ENCODE results near the gene RBM45. TPM values are rescaled to one million over a fixed set of nuclear protein-coding genes. Genes with fewer than 3 reads are reported as not detected.
"Not testable (repeated sequence)": the region's sequence is repeated elsewhere in the genome, so short reads cannot be mapped to it uniquely, and the experiment has no call there.

RBM45 gene
- total RNA-seq, 1 experiment from 2014 or later = 11.6 TPM

- Histone ChIP-seq H3K27ac (no peak overlapping the region), H3K4me1 (no peaks in the 10 kb centered on the region), H3K36me3 (no peaks in the 10 kb centered on the region), H3K9me3 (replicated peaks) (no peaks in the 10 kb centered on the region), H3K27me3 (no peaks in the 10 kb centered on the region), H3K4me3 (no peak overlapping the region)
- no peak for DNase-seq
These were observed 7.1 kb downstream of the RBM45 start for GRCh38 chr2:178119179-178119922.

DNA sequence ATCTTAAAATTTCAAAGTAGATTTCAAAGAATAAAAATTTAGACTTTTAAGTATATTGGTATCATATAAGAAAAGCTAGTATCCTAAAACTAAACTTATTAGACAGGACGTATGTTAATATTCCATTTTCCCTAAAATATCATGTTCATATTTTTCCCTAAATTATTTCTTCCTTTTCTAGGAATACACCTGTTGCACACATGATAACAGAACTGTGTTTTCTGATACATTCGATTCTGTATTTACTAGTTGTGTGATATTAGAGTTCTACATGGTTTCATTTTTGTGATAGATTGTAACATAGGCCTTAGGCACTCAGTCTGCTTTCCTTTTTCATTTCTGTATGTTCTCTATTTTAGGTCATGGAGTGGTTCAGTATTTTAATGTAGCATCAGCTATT is 10.9 kb downstream of the RBM45 start:
- Histone ChIP-seq H3K9me3 (replicated peaks) (no peaks in the 10 kb centered on the region), H3K27me3 (no peaks in the 10 kb centered on the region), H3K27ac (no peak overlapping the region), H3K36me3 (no peaks in the 10 kb centered on the region), H3K4me1 (no peaks in the 10 kb centered on the region; the same call in 1 of the 2 replicates), H3K4me3 (no peak overlapping the region)
- no peak for DNase-seq

GRCh38 chr2:178125125-178125524 is 12.9 kb downstream of the RBM45 start:
- Histone ChIP-seq H3K27ac (no peak overlapping the region), H3K27me3 (no peaks in the 10 kb centered on the region), H3K4me1 (no peaks in the 10 kb centered on the region; the same call in 1 of the 2 replicates), H3K36me3 (no peaks in the 10 kb centered on the region), H3K9me3 (replicated peaks) (no peaks in the 10 kb centered on the region), H3K4me3 (no peak overlapping the region)
- DNase-seq = no peak

DNA sequence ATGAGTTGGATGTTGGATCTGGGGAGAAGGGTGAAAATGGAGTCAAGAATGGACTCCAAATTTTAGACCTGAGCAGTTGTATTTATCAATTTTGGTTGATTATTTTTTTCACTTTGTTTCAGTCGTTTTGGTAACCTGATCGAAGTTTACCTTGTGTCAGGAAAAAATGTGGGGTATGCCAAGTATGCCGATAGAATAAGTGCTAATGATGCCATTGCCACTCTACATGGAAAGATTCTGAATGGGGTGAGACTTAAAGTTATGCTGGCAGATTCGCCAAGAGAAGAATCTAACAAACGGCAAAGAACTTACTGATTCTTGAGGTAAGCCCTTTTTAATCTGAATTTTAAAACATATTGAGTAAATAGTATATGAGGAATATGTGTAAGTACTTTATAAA is 13.6 kb downstream of the RBM45 start:
- Histone ChIP-seq H3K27me3 (no peaks in the 10 kb centered on the region), H3K36me3 (no peaks in the 10 kb centered on the region), H3K9me3 (replicated peaks) (no peaks in the 10 kb centered on the region), H3K27ac (no peak overlapping the region), H3K4me3 (no peak overlapping the region), H3K4me1 (no peaks in the 10 kb centered on the region; the same call in 1 of the 2 replicates)
- no peak for DNase-seq

DNA sequence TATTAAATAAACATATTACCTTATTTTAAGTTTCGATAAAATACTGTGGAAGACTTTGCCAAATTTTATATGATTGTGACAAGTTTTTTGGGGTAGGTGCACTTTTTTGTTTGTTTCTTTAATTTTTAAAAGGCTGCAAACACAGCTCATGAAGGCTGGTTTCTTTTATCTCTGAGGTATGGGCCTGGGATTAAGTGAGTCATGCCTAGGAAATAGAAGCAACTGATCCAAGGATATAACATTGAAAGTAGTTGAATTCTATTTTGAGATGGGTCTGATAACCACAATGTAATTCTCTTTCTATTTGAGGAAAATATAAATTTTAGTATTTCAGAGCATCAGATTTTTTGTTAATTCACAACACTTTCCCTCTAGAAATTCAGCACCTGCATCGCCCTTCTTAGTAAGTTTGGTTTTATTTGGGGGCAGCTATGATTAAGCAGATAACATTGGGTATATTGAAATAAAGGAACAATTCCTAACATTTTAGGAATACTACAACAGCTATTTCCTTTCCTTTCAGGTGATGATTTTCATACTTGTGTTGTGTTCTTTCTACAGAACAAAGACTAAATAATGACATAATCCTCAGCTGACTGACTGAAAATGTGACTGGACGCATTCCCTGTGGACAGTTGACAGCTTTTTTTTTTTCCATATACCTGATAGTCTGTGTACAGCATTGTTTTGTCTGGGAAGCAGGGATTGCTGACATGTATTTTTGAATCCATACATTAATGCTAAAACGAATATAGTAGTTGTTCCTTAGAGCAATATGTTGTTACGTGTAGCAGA is 16.8 kb downstream of the RBM45 start:
- Histone ChIP-seq H3K27me3 (no peaks in the 10 kb centered on the region), H3K9me3 (replicated peaks) (no peaks in the 10 kb centered on the region), H3K4me3 (no peak overlapping the region), H3K4me1 (no peaks in the 10 kb centered on the region; the same call in 1 of the 2 replicates), H3K27ac (peak overlapping the region; percentile 63), H3K36me3 (no peaks in the 10 kb centered on the region)
- peak in 1 of 2 experiments; percentile 49 for DNase-seq

DNA sequence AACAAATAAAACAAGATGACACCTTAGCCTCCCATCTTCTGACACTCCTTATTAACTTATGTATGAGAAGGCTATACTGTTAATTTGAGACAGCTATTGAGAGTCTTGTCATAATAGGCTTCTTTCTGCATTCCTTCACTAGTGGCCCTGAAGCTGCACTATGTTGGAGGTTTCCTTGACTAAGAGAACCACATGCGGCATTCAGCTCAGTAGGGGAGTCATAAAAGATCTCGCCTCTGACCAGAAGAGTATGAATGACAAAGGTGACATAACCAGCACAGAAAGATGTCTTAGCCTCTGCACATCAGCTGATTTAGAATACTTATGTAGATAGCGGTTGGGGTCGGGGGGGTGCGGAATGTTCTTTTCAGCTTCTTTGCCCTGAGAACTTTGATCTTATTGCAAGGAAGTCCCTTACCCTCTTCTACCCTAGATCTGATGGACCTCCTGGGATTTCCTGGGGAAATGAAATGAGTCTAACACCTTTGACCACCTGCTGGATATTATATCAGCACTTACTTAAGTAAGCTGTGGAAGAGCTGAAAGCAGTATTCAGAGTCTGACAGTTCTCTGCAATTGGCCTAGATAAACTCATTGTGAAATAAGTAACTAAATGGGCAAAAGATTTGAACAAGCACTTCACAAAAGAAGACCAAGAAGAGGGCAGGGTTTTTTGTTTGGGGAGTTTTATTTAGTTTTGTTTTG is 24.2 kb downstream of the RBM45 start:
- Histone ChIP-seq H3K4me1 (no peaks in the 10 kb centered on the region), H3K36me3 (no peaks in the 10 kb centered on the region), H3K27me3 (no peaks in the 10 kb centered on the region), H3K9me3 (replicated peaks) (no peaks in the 10 kb centered on the region), H3K27ac (no peak overlapping the region), H3K4me3 (no peak overlapping the region)
- DNase-seq = no peak

- peak overlapping the region; percentile 2; the same call in 1 of the 2 replicates for H3K27ac ChIP-seq
- H3K27me3 ChIP-seq = no peaks in the 10 kb centered on the region
- peak in 1 of 2 experiments; percentile 57 for DNase-seq
- no peaks in the 10 kb centered on the region for H3K36me3 ChIP-seq
- H3K9me3 ChIP-seq (replicated peaks) = no peaks in the 10 kb centered on the region
- peak overlapping the region; percentile 21 for H3K4me3 ChIP-seq
- peaks cover 14% of the 10 kb centered on the region for H3K4me1 ChIP-seq
These were observed 30.2 kb downstream of the RBM45 start for GRCh38 chr2:178142274-178143065.

DNA sequence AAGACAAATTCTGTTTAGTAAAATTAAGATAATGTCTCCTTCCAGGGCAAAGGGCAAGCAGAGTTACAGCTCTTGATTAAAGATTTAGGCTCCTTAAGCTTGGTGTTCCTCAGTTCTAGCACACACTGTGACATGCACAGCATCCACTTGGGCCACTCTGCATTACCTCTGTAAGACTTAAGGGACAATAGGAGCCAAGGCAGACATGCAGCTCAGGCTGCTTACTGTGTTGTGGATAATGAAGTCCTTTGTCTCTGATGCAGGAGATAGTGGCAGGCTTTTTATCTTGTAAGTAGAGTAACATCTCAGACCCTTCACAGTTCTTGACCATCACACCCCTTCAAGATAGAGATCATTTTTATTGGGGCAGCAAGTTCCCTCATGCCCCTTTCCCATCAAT is 31.2 kb downstream of the RBM45 start:
- Histone ChIP-seq H3K27me3 (no peaks in the 10 kb centered on the region), H3K4me3 (no peak overlapping the region), H3K4me1 (peaks cover 14% of the 10 kb centered on the region), H3K36me3 (no peaks in the 10 kb centered on the region), H3K9me3 (replicated peaks) (no peaks in the 10 kb centered on the region), H3K27ac (no peak overlapping the region)
- DNase-seq = peak in 1 of 2 experiments; percentile 12

GRCh38 chr2:178152033-178152432 is 39.8 kb downstream of the RBM45 start:
- Histone ChIP-seq H3K36me3 (no peaks in the 10 kb centered on the region), H3K9me3 (replicated peaks) (no peaks in the 10 kb centered on the region), H3K27ac (no peak overlapping the region), H3K4me3 (no peak overlapping the region), H3K4me1 (no peaks in the 10 kb centered on the region), H3K27me3 (no peaks in the 10 kb centered on the region)
- DNase-seq = no peak

GRCh38 chr2:178152542-178152941 is 40.3 kb downstream of the RBM45 start:
- Histone ChIP-seq H3K36me3 (no peaks in the 10 kb centered on the region), H3K27me3 (no peaks in the 10 kb centered on the region), H3K9me3 (replicated peaks) (no peaks in the 10 kb centered on the region), H3K4me3 (no peak overlapping the region), H3K4me1 (no peaks in the 10 kb centered on the region), H3K27ac (no peak overlapping the region)
- no peak for DNase-seq

- H3K4me1 ChIP-seq = no peaks in the 10 kb centered on the region
- no peaks in the 10 kb centered on the region for H3K36me3 ChIP-seq
These were observed 40.7 kb downstream of the RBM45 start for GRCh38 chr2:178152977-178153376.

DNA sequence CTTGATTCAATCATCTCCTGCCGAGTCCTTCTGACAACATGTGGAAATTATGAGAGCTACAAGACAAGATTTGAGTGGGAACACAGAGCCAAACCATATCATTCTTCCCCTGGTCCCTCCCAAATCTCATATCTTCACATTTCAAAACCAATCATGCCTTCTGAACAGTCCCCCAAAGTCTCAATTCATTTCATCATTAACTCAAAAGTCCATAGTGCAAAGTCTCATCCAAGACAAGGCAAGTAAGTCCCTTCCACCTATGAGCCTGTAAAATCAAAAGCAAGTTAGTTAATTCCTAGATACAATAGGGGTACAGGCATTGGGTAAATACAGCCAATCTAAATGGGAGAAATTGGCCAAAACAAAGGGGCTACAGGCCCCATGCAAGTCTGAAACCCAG is 41.6 kb downstream of the RBM45 start:
- not testable (repeated sequence) for H3K27ac ChIP-seq; H3K9me3 ChIP-seq (replicated peaks); H3K4me3 ChIP-seq; H3K36me3 ChIP-seq; H3K27me3 ChIP-seq; DNase-seq; H3K4me1 ChIP-seq

More at GRCh38 chr2:178152977-178153376, 40.7 kb downstream of the RBM45 start:
- Histone ChIP-seq H3K27ac (no peak overlapping the region), H3K4me3 (no peak overlapping the region), H3K27me3 (no peaks in the 10 kb centered on the region), H3K9me3 (replicated peaks) (no peaks in the 10 kb centered on the region)
- DNase-seq = no peak

- Histone ChIP-seq H3K27me3 (no peaks in the 10 kb centered on the region), H3K4me1 (no peaks in the 10 kb centered on the region), H3K9me3 (replicated peaks) (no peaks in the 10 kb centered on the region), H3K36me3 (no peaks in the 10 kb centered on the region), H3K27ac (no peak overlapping the region), H3K4me3 (no peak overlapping the region)
- no peak for DNase-seq
These were observed 43.3 kb downstream of the RBM45 start for GRCh38 chr2:178155524-178155923.

DNA sequence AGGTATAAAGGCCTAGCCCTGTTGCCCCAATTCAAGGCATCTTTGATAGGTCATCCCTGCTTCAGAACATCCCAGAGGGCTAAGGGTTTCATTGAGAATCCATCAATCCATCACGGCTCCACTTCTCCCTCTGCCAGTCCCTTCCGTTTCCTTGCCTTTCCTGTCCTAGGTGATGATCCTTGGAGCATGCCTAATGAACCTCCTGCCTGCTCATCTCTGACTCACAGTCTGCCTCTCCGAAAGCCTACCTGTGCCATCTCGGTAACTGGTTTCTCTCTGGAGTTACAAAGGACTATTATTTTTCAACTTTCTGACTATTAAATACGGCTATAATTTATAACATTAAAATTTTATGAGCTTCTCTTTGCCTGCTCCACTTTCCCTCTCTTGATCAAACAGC is 45.3 kb downstream of the RBM45 start:
- Histone ChIP-seq H3K4me1 (no peaks in the 10 kb centered on the region), H3K4me3 (no peak overlapping the region), H3K36me3 (no peaks in the 10 kb centered on the region), H3K9me3 (replicated peaks) (no peaks in the 10 kb centered on the region), H3K27ac (no peak overlapping the region), H3K27me3 (no peaks in the 10 kb centered on the region)
- no peak for DNase-seq

All from SJCRH30 (cell line).